GM18873 (cell line): Measurements from ENCODE around the gene CDH13.
"Not testable (repeated sequence)": the region's sequence is repeated elsewhere in the genome, so short reads cannot be mapped to it uniquely, and the experiment has no call there.

ENCODE experiments used
- ATAC-seq: cut with Tn5 transposase; IDR thresholded peaks from one replicate; pipeline ENCODE4 v1.9.1; 2021; ENCODE audit warnings: mild to moderate bottlenecking, moderate library complexity, moderate number of reproducible peaks; ENCODE audit not compliant: unreplicated experiment, low FRiP score

The CDH13 gene

DNA sequence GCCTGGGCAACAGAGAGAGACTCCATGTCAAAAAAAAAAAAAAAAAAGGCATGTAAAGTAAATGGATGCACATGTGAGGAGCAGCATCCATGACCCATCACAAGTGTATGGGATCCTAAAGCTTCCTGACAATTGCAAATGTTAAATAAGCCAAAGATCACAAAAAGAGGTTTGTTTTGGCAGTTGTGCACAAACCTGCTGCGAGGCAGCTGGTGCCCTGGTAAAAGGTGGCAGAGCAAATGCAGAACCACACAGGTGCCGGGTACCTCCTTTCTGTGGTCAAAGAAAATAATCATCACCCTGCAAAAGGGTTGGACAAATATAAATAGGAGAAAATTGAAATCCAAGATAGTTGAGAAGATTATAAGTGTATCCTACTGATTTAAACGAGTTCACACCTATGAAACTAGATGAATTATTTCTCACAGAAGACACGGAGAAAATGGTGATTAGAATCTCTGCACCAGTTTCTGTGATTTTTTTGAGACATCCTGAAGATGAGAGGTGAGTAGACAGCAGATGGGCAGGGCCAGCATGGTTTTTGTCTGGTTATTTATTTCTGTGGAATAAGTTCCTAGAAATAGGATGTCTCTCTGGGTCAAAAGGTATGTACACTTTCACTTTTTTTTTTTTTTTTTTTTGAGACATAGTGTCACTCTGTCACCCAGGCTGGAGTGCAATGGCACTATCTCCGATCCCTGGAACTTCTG is 291.3 kb downstream of the CDH13 start:
- ATAC-seq: no peak

DNA sequence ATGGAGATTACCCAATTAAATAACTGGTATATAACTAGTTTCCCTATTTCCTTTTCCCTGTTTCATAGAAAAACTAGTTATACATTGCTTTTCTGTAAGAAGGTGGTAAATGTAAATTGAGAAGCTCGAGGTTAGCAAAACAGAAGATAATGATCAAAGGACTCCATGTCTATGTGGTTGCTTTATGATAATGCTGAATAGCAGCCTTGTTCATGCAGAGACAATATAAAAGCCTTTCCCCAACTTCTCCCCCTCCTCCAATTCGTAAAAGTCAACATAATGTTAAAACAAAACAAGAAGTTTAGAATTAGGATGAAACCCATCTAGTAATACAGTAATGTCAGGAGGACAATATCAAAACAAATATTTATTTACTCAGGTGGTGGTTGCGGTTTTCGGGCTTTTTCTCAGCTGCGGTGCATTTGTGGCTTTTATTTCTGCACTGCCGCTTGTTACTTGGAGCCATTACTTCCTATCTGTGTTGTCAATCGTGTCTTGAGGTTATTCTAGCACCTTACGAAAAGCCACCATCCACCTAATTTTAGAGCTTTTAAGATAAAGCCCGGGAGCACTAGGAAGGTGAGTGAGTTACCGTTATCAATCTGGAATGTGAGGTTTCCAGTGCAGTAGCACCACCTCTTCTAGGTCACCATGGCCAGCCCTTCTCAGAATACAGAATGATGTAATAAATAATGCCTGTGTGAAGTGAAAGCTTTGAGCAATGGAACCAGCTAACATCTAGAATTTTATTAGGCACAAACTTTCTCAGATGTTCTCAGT is 297.5 kb downstream of the CDH13 start:
- no peak for ATAC-seq

DNA sequence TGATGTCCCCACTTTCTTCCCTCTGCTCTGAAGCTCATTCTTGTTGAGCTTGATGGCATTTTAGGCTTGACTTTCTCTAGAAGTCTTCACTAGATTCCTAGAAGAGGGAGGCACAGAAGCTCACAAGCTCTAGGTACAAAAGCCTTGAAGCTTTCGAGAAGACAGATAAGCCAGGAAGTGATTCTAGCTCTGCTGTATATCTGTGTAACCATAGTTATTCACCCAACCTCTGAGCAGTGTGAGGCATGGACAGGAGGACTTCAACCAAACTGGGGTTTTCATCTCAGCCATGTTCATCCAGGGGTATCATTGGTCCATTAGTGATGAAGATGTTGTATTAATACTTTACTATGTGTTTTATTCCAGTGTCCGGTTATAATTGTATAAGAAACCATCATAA is 299.7 kb downstream of the CDH13 start:
- ATAC-seq: no peak

DNA sequence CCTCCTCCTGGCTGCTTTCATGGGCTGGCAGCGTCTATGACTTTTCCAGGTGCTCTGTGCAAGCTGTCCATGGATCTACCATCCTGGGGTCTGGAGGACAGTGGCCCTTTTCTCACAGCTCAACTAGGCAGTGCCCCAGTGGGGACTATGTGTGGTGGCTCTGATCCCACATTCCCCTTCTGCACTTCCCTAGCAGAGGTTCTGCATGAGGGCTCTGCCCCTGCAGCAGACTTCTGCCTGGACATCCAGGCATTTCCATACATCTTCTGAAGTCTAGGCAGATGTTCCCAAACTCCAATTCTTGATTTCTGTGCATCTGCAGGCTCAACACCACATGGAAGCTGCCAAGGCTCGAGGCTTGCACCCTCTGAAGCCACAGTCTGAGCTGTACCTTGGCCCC is 307.2 kb downstream of the CDH13 start:
- not testable (repeated sequence) for ATAC-seq

DNA sequence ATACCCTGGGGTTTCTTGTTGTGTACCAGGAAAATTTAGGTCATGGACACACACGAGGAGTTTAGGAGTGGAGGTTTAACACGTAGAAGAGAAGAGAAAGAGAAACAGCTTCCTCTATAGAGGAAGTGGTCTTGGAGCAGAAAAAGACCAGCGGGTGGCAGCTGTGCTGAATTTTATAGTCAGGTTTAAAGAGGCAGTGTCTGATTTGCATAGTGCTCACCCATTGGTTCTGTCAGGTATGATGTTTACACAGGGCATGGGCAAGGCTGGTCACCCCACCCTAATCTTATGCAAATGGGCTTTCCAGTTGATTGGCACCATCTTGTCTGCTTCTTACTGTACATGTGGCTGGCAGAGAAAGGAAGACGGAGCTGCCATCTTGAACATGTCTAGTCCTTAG is 309.0 kb downstream of the CDH13 start:
- ATAC-seq: no peak

DNA sequence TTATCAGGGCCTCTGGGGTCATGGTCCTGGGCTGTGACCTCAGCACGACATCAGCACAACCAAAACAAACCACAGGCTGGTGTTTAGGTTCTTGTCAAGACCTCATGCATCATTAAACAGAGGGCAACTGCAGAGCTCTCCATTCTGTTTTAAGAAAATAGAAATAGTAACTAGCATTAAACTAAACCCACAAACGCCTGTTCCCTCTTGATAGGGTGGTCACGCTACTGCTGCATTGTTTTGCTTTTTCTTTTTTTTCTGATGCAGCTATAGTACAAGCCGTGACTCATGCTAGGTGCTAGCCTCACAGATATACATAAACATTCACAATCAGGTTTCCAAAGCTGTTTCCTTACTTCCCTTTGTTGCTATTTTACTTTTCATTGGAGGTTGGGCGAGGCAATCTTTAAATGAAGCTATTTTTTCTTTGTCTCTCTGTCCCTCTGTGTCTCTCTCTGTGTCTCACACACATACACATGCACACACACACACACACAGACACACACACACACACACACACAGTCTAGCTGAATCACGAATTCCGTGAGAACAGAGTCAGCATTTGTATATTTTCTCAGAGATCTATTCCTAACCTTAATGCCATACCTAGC is 310.3 kb downstream of the CDH13 start:
- no peak for ATAC-seq

DNA sequence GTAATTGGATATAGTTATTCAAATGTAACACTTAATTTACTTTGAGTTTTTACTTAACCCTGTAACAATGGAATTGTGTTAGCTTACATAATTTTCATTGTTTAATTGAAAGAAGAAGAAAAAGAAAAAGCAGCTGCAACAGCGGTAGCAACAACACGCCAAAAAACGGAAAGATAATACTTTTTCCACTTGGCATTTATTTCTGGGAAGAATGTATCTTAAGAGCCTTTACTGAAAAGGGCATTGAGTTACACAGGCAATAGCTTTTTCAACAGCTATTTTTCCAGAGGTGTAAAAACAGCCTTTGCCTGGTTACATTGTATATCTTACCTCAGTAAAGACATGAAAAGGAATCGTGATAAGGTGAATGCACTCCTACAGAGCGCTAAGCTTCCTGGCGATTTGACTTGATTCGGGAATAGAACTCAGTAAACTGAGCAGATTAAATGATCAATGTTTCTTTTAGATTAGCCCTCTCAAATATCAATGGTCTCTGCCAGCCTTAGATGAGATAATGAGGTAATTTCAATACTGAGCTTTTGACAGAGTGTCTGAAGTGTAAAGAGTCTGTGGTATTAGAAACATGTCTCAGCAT is 311.3 kb downstream of the CDH13 start:
- no peak for ATAC-seq

DNA sequence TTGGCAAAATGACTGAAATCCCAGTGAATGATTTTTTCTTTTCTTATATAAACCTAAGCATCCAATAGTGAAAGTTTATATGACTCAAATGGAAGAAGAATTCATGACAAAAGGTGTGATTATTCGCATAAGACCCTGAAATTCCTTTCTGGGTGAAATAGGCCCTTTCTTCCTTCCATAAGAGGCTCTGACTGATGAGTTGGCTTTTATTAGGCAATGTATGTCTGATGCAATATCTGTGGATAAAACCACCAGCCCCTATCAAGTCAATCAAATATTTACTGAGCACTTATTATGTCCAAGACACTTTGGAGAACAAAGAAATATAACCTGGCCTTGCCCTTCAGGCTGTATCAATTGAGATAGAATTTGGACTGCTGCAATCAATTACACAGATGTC is 316.6 kb downstream of the CDH13 start:
- no peak for ATAC-seq

DNA sequence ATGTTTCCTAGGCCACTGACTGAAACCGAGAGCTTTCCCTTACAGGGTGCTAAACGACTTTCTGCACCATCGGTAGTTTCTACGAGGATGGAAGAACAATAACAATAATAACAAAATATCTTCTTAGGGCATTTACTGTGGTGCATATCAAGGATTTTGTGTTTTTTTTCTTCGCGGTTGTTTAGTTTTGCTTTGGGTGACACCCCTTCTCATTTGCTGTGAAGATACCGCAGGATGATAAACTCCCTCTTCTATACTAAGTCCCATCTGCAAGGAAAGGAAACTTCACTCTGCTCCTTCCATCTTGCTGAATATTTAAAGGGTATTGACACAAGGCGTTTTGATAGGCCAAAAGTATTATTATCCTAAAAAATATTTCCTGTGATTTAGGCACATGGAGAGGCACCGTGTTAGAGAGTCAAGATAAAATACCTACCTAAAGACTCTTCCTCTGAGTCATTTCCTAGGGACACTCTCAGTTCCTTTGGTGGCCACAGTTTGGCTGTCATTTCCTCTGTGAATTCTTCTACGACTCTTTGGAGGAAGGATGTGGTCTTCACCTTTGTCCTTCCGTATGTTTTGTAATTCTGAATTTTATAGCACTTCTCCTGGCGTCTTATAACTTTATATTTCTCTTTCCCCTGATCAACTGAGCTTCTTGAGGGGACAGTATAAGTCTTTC is 318.8 kb downstream of the CDH13 start:
- ATAC-seq: no peak

DNA sequence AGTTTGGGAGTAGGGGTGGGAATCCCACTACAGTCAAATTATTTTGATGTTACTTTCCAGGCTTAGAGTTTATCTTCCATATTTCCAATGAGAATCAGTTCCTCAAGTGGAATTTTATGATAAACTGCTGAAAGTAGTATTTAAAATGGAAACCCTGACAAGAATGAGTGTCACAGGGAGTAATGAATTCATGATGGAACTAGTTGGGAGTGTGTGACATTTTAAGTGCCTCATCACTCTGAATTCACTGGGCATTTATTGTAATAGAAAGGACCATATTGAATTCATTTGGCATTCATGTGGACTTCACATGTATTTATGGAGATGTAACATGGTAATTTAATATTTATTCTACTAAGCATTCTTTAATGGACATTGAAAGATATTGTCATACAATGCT is 320.9 kb downstream of the CDH13 start:
- ATAC-seq: no peak

DNA sequence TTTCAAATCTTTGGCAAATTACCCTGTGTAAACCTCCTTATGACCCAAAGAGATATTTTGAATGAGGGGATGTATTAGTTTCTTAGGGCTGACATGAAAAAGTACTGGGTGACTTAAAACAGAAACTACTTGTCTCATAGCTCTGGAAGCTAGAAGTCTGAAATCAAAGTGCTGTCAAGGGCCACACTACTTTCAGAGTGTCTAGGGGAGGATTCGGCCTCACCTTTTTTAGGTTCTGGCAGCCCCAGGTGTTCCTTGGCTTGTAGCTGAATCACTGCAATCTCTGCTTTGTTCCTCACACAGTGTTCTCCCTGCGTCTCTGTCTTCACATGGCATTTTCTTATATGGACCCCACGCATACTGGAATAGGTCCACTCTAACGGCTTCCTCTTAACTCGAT is 322.2 kb downstream of the CDH13 start:
- ATAC-seq: no peak

DNA sequence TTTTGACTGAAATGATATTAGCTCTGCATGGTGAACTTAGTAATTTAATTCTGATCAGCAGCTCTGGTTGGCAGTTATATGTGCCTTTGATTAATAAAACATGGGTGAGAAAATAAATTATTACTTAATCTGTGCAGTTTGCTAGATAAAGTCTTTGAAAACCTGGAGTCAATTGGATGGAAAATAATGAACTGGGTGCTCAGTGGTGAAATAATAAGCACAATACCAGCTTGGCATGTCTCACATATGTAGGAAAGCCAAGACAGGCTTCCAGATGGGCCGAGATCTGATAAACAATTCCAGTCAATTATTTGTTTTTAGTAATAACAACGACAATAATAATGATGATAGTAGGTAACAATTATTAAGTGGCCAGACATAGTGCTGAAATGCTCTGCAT is 326.7 kb downstream of the CDH13 start:
- ATAC-seq: no peak

DNA sequence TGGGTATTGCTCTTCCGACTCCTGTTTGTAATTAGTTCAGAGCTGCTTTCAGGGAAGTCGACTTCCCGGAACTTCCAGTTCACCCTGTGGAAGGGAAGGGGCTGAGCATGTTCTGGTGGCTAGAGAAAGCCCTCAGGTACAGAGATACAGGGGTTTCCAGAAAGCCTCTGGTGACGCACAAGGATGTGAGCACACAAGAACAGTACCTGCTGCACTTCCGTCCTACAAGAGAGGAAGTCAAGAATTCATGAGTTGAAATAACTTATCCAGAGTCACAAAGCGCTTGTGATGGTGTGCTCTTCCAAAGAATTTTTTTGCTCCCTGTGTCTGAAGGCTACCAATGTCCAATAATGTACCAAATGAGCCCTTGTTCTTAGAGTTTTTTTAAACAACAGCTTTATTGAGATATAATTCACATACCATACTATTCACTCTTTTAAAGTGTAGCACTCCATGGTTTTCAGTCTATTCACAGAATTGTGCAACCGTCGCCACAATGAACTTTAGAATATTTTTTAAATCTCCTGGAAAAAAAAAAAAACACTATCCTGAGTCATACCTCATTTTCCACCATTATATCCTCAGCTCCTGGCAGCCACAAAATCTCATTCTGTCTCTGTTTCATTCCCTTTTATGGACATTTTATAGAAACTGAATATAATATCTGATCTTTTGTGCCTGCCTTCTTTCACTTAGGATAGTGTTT is 327.6 kb downstream of the CDH13 start:
- ATAC-seq: no peak

DNA sequence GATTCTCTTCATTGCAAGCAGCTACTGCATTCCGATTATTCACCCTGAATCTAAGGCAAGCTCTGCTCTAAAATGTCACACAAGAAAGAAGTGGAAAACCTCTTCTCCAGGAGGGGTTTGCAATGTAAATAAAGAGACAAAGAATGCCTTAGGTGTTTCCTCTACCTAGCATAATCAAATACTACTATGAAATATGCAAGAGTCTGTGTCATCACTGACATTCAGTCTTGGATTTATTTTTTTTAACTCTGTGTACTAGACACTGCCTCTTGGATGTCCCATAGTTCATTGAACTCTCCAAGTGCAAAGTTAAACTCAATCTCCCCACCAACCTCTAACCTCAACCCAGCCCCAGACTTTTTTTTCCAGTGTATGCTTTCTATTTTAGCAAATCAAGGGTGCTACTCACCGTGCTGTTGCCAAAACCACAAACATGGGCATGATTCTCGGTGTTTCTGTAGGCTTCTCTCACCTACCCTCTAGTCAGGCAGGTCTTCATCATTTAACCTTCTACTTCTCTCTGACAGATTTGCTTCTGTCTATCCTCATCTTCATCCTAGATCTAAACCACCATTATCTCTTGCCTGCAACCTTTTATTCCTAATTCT is 329.1 kb downstream of the CDH13 start:
- ATAC-seq: no peak

DNA sequence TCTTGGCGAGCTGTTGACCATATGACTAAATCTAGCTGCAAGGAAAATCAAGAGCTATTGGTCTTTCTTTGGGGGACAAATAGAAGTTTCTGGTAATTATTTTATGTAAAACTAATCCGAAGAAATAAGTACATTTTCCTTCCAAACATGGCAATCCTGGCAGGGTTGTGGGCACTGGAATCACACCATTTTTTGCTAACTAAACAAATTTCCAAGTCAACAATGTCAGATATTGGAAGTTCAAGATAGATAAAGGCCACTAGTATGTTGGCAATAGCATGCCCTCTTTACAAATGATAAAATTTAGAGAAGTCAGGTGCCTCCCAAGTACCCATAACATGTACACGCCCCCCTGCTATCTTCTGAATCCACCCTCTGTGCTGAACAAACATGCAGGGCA is 330.4 kb downstream of the CDH13 start:
- no peak for ATAC-seq

DNA sequence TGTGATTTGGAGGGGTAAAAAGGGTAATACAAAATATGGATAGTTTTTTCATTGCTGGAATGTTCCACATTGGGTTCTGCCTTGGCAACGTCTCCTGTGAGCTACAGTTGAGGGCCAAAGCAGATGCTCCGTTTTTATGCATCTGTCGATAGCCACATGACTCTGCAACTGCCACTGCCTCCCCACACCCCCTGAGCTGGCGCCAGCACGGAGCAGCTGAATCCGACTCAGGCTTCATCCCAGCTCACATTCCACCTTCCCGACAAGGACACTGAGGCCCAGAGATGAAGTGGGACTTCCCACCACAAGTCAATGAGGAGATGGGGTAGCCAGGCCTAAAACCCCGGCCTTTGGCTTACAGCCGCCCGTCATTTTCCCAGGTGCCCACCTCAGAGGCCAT is 334.1 kb downstream of the CDH13 start:
- ATAC-seq: no peak

DNA sequence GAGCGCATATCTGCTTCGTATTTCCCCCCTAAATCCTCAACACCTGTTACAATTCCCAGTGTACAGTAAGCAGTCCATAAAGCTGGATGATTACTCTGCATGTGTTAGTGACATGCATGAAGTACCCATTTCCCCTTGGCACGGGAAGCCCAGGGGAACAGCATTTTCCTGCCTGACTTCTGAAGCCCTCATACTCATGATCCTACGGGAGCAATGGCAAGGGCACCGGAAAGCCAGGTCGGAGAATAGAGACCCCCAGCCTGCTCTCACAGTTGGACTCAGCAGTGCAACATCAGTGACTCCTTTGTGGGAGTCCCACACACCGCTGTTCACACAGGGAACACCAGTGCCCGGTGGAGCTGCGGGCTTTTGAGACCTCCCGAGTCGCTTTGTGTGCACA is 336.9 kb downstream of the CDH13 start:
- no peak for ATAC-seq

DNA sequence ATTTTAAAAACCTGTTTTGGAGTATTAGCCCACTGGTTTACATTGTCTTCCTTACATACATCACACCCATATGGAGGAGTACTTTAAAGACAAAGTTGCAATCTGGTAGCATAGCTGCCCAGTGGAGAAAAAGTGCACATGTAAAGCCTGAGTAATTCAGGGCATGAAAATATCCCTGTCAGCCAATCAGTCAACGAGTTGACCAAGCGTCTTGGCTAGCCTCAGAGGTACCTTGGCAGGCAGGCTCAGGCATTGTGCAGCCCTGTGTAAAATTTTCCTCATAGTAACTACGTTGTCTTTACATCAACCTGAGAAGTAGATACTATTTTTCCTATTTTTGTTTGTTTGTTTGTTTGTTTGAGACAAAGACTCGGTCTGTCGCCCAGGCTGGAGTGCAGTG is 339.0 kb downstream of the CDH13 start:
- no peak for ATAC-seq

DNA sequence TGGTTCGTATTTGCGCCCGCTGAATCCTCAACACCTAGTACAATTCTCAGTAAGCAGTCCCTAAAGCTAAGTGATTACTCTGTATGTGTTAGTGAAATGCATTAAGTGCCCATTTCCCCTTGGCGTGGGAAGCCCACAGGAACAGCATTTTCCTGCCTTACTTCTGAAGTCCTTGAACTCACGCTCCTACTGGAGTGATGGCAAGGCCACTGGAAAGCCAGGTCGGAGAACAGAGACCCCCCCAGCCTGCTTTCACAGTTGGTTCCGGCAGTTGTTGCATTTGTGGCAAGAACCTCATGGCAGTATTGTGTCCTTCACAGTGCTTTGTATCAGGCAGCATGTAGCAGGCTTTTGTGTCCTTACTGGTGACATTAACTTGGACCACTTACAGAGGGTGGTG is 340.7 kb downstream of the CDH13 start:
- no peak for ATAC-seq

DNA sequence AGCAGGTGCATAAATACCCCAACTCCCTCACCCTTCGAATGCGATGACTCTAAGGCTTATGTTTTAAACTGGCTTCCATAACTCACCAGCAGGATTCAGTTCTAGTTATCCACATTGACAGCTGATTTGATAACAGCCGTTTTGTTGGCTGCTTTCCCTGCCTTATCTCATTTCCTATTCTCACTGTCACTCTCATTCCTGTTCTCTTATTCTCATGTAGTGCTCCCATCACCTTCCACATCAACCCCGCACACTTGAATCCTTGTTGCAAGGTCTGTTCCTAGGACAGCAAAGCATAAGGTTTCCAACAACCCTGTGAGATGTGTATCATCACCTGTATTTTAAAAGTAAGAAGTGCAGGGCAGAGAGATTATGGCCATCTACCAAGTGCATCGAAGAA is 344.4 kb downstream of the CDH13 start:
- ATAC-seq: no peak
